IMR-90 (cell line): ENCODE results near the gene PRODH. TPM values are rescaled to one million over a fixed set of nuclear protein-coding genes. Genes with fewer than 3 reads are reported as not detected.

Experiments
- ATAC-seq: fragments of 200-7000 bp; cut with Tn5 transposase; 2 replicates; pipeline ENCODE4 v1.9.1; 2020; ENCODE audit warnings: low read depth, mild to moderate bottlenecking, moderate library complexity
- BruUV-seq: library from RNA; stranded (reverse); fragments of 400-500 nt; replicated peaks from 2 replicates; lab custom pipeline; 2021; lab: Mats Ljungman, UMichigan
- CTCF ChIA-PET: fragments of 300-600 bp; formaldehyde crosslinking; extraction: SDS; loops from one replicate; lab custom pipeline; 2021; ENCODE audit warnings: antibody characterized with exemption; lab: Yijun Ruan, JAX
- POLR2A ChIA-PET: fragments of 300-600 bp; sonication (Branson Sonifier 250); formaldehyde crosslinking; loops from one replicate; lab custom pipeline; 2022; ENCODE audit warnings: antibody characterized with exemption; ENCODE audit not compliant: unreplicated experiment; lab: Charles Lee
- DNase-seq: peaks from one replicate; pipeline ENCODE4 v3.0.0; 2013
- H2AFZ ChIP-seq: replicated peaks from 2 replicates; pipeline ENCODE3; 2013; ENCODE audit warnings: low read length, mild to moderate bottlenecking; ENCODE audit not compliant: poor library complexity
- H2AK5ac ChIP-seq: 2 replicates; pipeline ENCODE4 v1.6.1; 2013; ENCODE audit warnings: low read depth, low read length, inconsistent platforms
- H2AK9ac ChIP-seq: replicated peaks from 2 replicates; pipeline ENCODE3; 2013; ENCODE audit warnings: mild to moderate bottlenecking, low read depth, low read length, moderate library complexity; ENCODE audit not compliant: poor library complexity
- H2BK120ac ChIP-seq: 2 replicates; pipeline ENCODE4 v1.6.1; 2013; ENCODE audit warnings: low read depth, low read length, inconsistent platforms
- H2BK15ac ChIP-seq: 3 replicates; pipeline ENCODE4 v1.6.1; 2013; ENCODE audit warnings: low read depth, low read length, inconsistent platforms
- H2BK20ac ChIP-seq: 2 replicates; pipeline ENCODE4 v1.6.1; 2013; ENCODE audit warnings: low read depth, mild to moderate bottlenecking, inconsistent platforms, low read length, moderate library complexity
- H2BK5ac ChIP-seq: 2 replicates; pipeline ENCODE4 v1.6.1; 2013; ENCODE audit warnings: mild to moderate bottlenecking, low read depth, low read length, inconsistent platforms; ENCODE audit not compliant: poor library complexity, severe bottlenecking
- H3K14ac ChIP-seq: replicated peaks from 2 replicates; pipeline ENCODE4 v1.6.1; 2013; ENCODE audit warnings: low read depth, low read length, inconsistent platforms
- H3K18ac ChIP-seq: 2 replicates; pipeline ENCODE4 v1.6.1; 2013; ENCODE audit warnings: low read depth, low read length, control low read depth
- H3K23ac ChIP-seq: 2 replicates; pipeline ENCODE4 v1.6.1; 2013; ENCODE audit warnings: low read depth, low read length, inconsistent platforms
- H3K27ac ChIP-seq: 2 replicates; pipeline ENCODE4 v1.5.1; 2013; ENCODE audit warnings: mild to moderate bottlenecking, control low read depth, low read length; ENCODE audit not compliant: insufficient read depth
- H3K27me3 ChIP-seq: 2 replicates; pipeline ENCODE4 v1.6.1; 2013; ENCODE audit warnings: low read length; ENCODE audit not compliant: control insufficient read depth, insufficient read depth
- H3K36me3 ChIP-seq: 2 replicates; pipeline ENCODE4 v1.6.1; 2013; ENCODE audit warnings: low read length, mixed read lengths; ENCODE audit not compliant: control insufficient read depth, insufficient read depth
- H3K4ac ChIP-seq: 2 replicates; pipeline ENCODE4 v1.6.1; 2013; ENCODE audit warnings: low read depth, low read length, inconsistent platforms
- H3K4me1 ChIP-seq: 2 replicates; pipeline ENCODE4 v1.6.1; 2013; ENCODE audit warnings: low read length, mixed read lengths; ENCODE audit not compliant: control insufficient read depth, insufficient read depth
- H3K4me2 ChIP-seq: 2 replicates; pipeline ENCODE4 v1.6.1; 2013; ENCODE audit warnings: low read depth, mild to moderate bottlenecking, control low read depth, low read length, moderate library complexity
- H3K4me3 ChIP-seq: 2 replicates; pipeline ENCODE4 v1.5.1; 2013; ENCODE audit warnings: low read depth, mild to moderate bottlenecking, control low read depth, low read length, moderate library complexity; ENCODE audit not compliant: insufficient read depth
- H3K56ac ChIP-seq: 2 replicates; pipeline ENCODE4 v1.6.1; 2013; ENCODE audit warnings: low read length, inconsistent platforms; ENCODE audit not compliant: insufficient read depth; ENCODE audit errors: extremely low read depth
- H3K79me1 ChIP-seq, 2 experiments: 2 replicates each; pipeline ENCODE4 v1.6.1; 2013; ENCODE audit warnings: low read length in 2 of 2, inconsistent platforms in 1 of 2, low read depth in 1 of 2
- H3K9ac ChIP-seq: 2 replicates; pipeline ENCODE4 v1.6.1; 2013; ENCODE audit warnings: low read depth, low read length, control low read depth
- H3K9me1 ChIP-seq: 2 replicates; pipeline ENCODE4 v1.6.1; 2013; ENCODE audit warnings: low read length, inconsistent platforms; ENCODE audit not compliant: insufficient read depth
- H3K9me3 ChIP-seq: 2 replicates; pipeline ENCODE4 v1.6.1; 2013; ENCODE audit warnings: low read length; ENCODE audit not compliant: control insufficient read depth, insufficient read depth
- H4K20me1 ChIP-seq: 2 replicates; pipeline ENCODE4 v1.6.1; 2013; ENCODE audit warnings: low read length, inconsistent platforms; ENCODE audit not compliant: insufficient read depth
- H4K5ac ChIP-seq: 2 replicates; pipeline ENCODE4 v1.6.1; 2013; ENCODE audit warnings: mild to moderate bottlenecking, low read depth, low read length, control low read depth
- H4K8ac ChIP-seq, 2 experiments: 2 replicates each; pipeline ENCODE4 v1.6.1; 2013; ENCODE audit warnings: low read depth in 2 of 2, low read length in 2 of 2, control low read depth in 1 of 2, inconsistent platforms in 1 of 2
- H4K91ac ChIP-seq: 2 replicates; pipeline ENCODE4 v1.6.1; 2013; ENCODE audit warnings: low read depth, low read length, inconsistent platforms; ENCODE audit not compliant: insufficient read depth
- BHLHE40 ChIP-seq: fragments of 150-350 bp; IDR thresholded peaks from 2 replicates; pipeline ENCODE4 v1.6.1; 2016; ENCODE audit warnings: mild to moderate bottlenecking, low read depth, low read length
- CEBPB ChIP-seq: IDR thresholded peaks from 2 replicates; pipeline ENCODE4 v1.6.1; 2012; ENCODE audit warnings: low read depth, low read length, improper control_type of control experiment
- CHD1 ChIP-seq: IDR thresholded peaks from 2 replicates; pipeline ENCODE4 v1.6.1; 2012; ENCODE audit warnings: low read depth, low read length, improper control_type of control experiment
- FOS ChIP-seq: fragments of 150-350 bp; IDR thresholded peaks from 2 replicates; pipeline ENCODE4 v1.6.1; 2016; ENCODE audit warnings: low read depth, low read length
- MXI1 ChIP-seq: IDR thresholded peaks from 2 replicates; pipeline ENCODE4 v1.6.1; 2012; ENCODE audit warnings: low read depth, mild to moderate bottlenecking, low read length, moderate library complexity, borderline replicate concordance
- RFX5 ChIP-seq: IDR thresholded peaks from 2 replicates; pipeline ENCODE4 v1.8.0; 2012; ENCODE audit warnings: low read depth, mild to moderate bottlenecking, low read length, moderate library complexity
- WGBS, 2 experiments: methylation state at CpG; one replicate each; pipeline versions ENCODE4 v1.1.5 to v1.1.7; 2013; ENCODE audit warnings: missing lambda C conversion rate in 2 of 2; ENCODE audit not compliant: insufficient read length in 1 of 2; ENCODE audit errors: extremely low coverage in 2 of 2; 5-methylcytosine and 5-hydroxymethylcytosine counted together
- dilution Hi-C: fragments of 300-500 bp; cut with HindIII; formaldehyde crosslinking; loops from one replicate; pipeline ENCODE4 v1.14.3; 2018; ENCODE audit warnings: low sequenced_read_pairs; ENCODE audit not compliant: unreplicated experiment
- in situ Hi-C: fragments of 300-500 bp; cut with MboI; formaldehyde crosslinking; loops from 3 replicates; pipeline ENCODE4 v1.14.3; 2019; ENCODE audit warnings: low sequenced_read_pairs, inconsistent platforms, mixed read lengths
- intact Hi-C: fragments of 100-400 bp; cut with micrococcal nuclease; formaldehyde crosslinking; loops from 2 replicates; pipeline ENCODE4 v1.10.0; 2022
- polyA plus RNA-seq, 3 experiments: library from polyadenylated mRNA; depleted of rRNA; stranded (reverse); fragments of >200 nt; gene quantifications; 2 replicates each; pipeline ENCODE4 v1.2.3, GENCODE V29; 2012; ENCODE audit warnings: low replicate concordance in 1 of 3
- total RNA-seq: library from RNA; depleted of rRNA; stranded (reverse); fragments of >200 nt; gene quantifications from 2 replicates; pipeline ENCODE4 v1.2.3, GENCODE V29; 2012
- TF ChIP-seq, protein P1 (sequence below): fragments of 150-350 bp; IDR thresholded peaks from 2 replicates; pipeline ENCODE4 v1.6.1; 2016; ENCODE audit warnings: low read depth, mild to moderate bottlenecking, low read length, moderate library complexity, borderline replicate concordance
- TF ChIP-seq, protein P2 (sequence below): conservative IDR thresholded peaks from 2 replicates; pipeline ENCODE4 v1.5.1; 2012; ENCODE audit warnings: mild to moderate bottlenecking, low read depth, low read length, improper control_type of control experiment

PRODH gene
- total and polyA plus RNA-seq, 2 of the 4 experiments (the other 2 are of a cell fraction) = 0.02 TPM; not detected in 1

DNA sequence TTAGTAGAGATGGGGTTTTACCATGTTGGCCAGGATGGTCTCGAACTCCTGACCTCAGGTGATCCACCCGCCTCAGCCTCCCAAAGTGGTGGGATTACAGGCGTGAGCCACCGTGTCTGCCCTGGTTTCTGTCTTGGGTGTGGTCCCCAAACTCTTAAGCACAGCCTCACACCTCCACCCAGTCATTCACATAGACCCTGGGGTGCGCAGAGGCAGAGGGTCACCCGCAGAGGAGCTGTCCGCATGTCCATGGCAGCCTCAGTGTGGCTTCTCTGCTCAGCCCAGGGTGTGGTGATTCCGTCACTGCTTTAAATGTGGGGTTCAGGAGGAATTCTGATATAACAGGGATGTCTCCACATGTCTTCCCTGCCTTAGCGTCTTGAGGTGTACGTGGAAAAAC is 48.5 kb upstream of the PRODH start:
- dilution Hi-C loops (no loop called here), intact Hi-C loops (no loop called here), in situ Hi-C loops (no loop called here)
- H3K4me2 ChIP-seq = no peak overlapping the region
- H3K56ac ChIP-seq = no peak overlapping the region
- no peak overlapping the region for H3K14ac ChIP-seq
- no peak overlapping the region for H3K18ac ChIP-seq
- no peak overlapping the region for H2BK20ac ChIP-seq
- no peak overlapping the region for H2AK9ac ChIP-seq
- no CpG with 5 or more reads among the region's 10 CpGs for WGBS, 2 experiments
- peaks cover 7% of the 10 kb centered on the region for H3K9me3 ChIP-seq
- no TSS peak for BruUV-seq
- no peak overlapping the region for H3K4me3 ChIP-seq
- H3K4me1 ChIP-seq = no peaks in the 10 kb centered on the region
- peaks cover 2% of the 10 kb centered on the region; the same call in 1 of the 2 replicates for H3K27me3 ChIP-seq
- TF ChIP-seq CEBPB (no peak), FOS (no peak), CHD1 (no peak), MXI1 (no peak), RFX5 (no peak), BHLHE40 (no peak)
- TF ChIP-seq, protein P1, sequence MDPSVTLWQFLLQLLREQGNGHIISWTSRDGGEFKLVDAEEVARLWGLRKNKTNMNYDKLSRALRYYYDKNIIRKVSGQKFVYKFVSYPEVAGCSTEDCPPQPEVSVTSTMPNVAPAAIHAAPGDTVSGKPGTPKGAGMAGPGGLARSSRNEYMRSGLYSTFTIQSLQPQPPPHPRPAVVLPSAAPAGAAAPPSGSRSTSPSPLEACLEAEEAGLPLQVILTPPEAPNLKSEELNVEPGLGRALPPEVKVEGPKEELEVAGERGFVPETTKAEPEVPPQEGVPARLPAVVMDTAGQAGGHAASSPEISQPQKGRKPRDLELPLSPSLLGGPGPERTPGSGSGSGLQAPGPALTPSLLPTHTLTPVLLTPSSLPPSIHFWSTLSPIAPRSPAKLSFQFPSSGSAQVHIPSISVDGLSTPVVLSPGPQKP = no peak
- TF ChIP-seq, protein P2, sequence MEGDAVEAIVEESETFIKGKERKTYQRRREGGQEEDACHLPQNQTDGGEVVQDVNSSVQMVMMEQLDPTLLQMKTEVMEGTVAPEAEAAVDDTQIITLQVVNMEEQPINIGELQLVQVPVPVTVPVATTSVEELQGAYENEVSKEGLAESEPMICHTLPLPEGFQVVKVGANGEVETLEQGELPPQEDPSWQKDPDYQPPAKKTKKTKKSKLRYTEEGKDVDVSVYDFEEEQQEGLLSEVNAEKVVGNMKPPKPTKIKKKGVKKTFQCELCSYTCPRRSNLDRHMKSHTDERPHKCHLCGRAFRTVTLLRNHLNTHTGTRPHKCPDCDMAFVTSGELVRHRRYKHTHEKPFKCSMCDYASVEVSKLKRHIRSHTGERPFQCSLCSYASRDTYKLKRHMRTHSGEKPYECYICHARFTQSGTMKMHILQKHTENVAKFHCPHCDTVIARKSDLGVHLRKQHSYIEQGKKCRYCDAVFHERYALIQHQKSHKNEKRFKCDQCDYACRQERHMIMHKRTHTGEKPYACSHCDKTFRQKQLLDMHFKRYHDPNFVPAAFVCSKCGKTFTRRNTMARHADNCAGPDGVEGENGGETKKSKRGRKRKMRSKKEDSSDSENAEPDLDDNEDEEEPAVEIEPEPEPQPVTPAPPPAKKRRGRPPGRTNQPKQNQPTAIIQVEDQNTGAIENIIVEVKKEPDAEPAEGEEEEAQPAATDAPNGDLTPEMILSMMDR = no peak
- CTCF ChIA-PET = no interaction called here
- H2BK15ac ChIP-seq = no peak overlapping the region
- H4K91ac ChIP-seq = no peak overlapping the region
- no peaks in the 10 kb centered on the region for H3K9me1 ChIP-seq
- no peaks in the 10 kb centered on the region for H4K20me1 ChIP-seq
- no peak overlapping the region for H3K9ac ChIP-seq
- no peak overlapping the region for H3K23ac ChIP-seq
- no peak overlapping the region for H3K27ac ChIP-seq
- no peaks in the 10 kb centered on the region for H3K36me3 ChIP-seq
- no peak for DNase-seq
- no peak overlapping the region for H2BK120ac ChIP-seq
- no peak overlapping the region for H2BK5ac ChIP-seq
- no peak overlapping the region for H2AFZ ChIP-seq
- no peak for ATAC-seq
- H4K8ac ChIP-seq = no peak overlapping the region
- H3K79me1 ChIP-seq = no peaks in the 10 kb centered on the region
- H4K5ac ChIP-seq = no peak overlapping the region
- no peak overlapping the region for H2AK5ac ChIP-seq
- no peak overlapping the region for H3K4ac ChIP-seq
- POLR2A ChIA-PET = no interaction called here
